Thymus (tissue), 11 donors: Measurements from ENCODE around the gene TUT4. TPM values are rescaled to one million over a fixed set of nuclear protein-coding genes. Genes with fewer than 3 reads are reported as not detected.

Experiments used
- DNase-seq, 9 donors: peaks; one replicate each; pipeline ENCODE4 v3.0.0-alpha.2; 2013; ENCODE audit warnings: low spot score in 9 of 9, low read depth in 6 of 9, missing footprints in 1 of 9
- H3K27ac ChIP-seq, 2 donors: one replicate each; pipeline ENCODE4 v1.5.1; 2013; ENCODE audit warnings: control low read depth in 1 of 2, low read depth in 1 of 2, low read length in 1 of 2, mild to moderate bottlenecking in 1 of 2, moderate library complexity in 1 of 2
- H3K27me3 ChIP-seq, 2 donors: one replicate each; pipeline ENCODE4 v1.5.1; 2013; ENCODE audit warnings: low read length in 1 of 2; ENCODE audit not compliant: control insufficient read depth in 2 of 2, insufficient read depth in 1 of 2
- H3K36me3 ChIP-seq, 2 donors: one replicate each; pipeline ENCODE4 v1.5.1; 2013; ENCODE audit warnings: low read length in 1 of 2, mild to moderate bottlenecking in 1 of 2, moderate library complexity in 1 of 2; ENCODE audit not compliant: control insufficient read depth in 2 of 2, insufficient read depth in 2 of 2
- H3K4me1 ChIP-seq, 2 donors: one replicate each; pipeline ENCODE4 v1.5.1; 2013; ENCODE audit warnings: low read length in 2 of 2; ENCODE audit not compliant: control insufficient read depth in 2 of 2, insufficient read depth in 2 of 2
- H3K4me3 ChIP-seq, 2 donors: one replicate each; pipeline ENCODE4 v1.5.1; 2013; ENCODE audit warnings: low read length in 2 of 2, control low read depth in 1 of 2, mild to moderate bottlenecking in 1 of 2
- H3K9me3 ChIP-seq, 2 donors: one replicate each; pipeline ENCODE4 v1.5.1; 2013; ENCODE audit warnings: low read length in 1 of 2, mild to moderate bottlenecking in 1 of 2; ENCODE audit not compliant: control insufficient read depth in 2 of 2, insufficient read depth in 1 of 2
- WGBS: extraction: QIAGEN DNeasy Blood & Tissue Kit; methylation state at CpG from one replicate; pipeline ENCODE4 v1.1.7; 2013; 5-methylcytosine and 5-hydroxymethylcytosine counted together
- polyA plus RNA-seq: library from polyadenylated mRNA; stranded (reverse); fragments of 200-250 nt; gene quantifications from one replicate; pipeline ENCODE4 v1.2.3, GENCODE V29; 2013
- total RNA-seq: library from RNA; stranded (reverse); fragments of 120-200 nt; gene quantifications from one replicate; pipeline ENCODE4 v1.2.4, GENCODE V29; 2013
- donor health status: healthy.

The TUT4 gene
- total and polyA plus RNA-seq, 2 donors: 40.2 to 91.7 TPM

DNA sequence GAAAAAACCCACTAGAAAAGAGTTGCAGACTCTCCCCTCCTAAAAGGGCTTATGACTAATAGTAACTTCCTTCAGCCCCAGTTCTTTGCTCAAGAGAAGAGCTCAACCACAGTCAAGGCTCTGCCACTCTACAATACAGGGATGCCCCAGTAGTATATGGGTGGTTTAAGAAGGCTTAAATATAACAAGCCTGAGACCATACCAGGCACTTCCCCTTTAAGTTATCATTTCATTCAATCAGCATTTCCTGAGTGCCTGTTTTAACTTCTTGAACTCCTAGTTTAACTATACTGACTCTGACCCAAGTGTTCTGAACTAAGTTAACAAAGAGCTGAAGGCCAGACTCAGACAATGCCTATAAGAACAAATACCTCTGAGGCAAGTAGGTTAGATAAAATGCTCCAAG lies 128.7 kb downstream of the TUT4 start:
- H3K27ac ChIP-seq: peak overlapping the region; percentile 85 to 95
- H3K27me3 ChIP-seq: no peaks in the 10 kb centered on the region
- peaks cover 0 to 28% of the 10 kb centered on the region in 2 donors for H3K36me3 ChIP-seq
- peak overlapping the region; percentile 15 to 33 for H3K4me3 ChIP-seq
- peak in 7 of 9 donors; percentile 32 to 77 (median 52) for DNase-seq
- H3K4me1 ChIP-seq: peaks cover 12 to 22% of the 10 kb centered on the region in 2 donors
- H3K9me3 ChIP-seq: no peaks in the 10 kb centered on the region

DNA sequence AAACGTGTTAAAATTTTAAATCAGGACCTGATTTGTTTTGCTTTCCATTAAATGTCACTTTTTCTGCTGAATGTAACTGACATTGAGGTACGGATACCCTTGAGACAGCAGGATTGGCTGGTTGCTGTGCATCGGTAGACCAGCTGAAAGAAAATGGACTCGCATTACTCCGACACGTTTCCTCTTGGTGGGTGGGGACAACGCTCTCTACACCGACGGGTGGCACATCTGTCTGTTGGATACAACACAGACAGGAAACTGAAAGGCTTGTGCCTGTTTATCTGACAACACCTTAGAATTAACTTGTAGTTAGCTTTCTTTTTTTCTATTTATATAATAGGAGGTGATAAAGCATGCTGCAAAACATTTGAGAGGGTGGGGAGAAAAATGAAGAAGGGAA lies 129.1 kb downstream of the TUT4 start:
- 9% methylated on average over 9 of the region's 9 CpGs for WGBS
- Histone ChIP-seq H3K4me3 (peak overlapping the region; percentile 15 to 33), H3K4me1 (peaks cover 14 to 23% of the 10 kb centered on the region in 2 donors), H3K27me3 (no peaks in the 10 kb centered on the region), H3K36me3 (peaks cover 0 to 27% of the 10 kb centered on the region in 2 donors), H3K9me3 (no peaks in the 10 kb centered on the region), H3K27ac (peak overlapping the region; percentile 85 to 95)
- peak; percentile 46 to 92 (median 79) for DNase-seq

GRCh38 chr1:52423055-52423454 lies 129.8 kb downstream of the TUT4 start:
- no peak overlapping the region for H3K4me3 ChIP-seq
- H3K36me3 ChIP-seq: peaks cover 0 to 35% of the 10 kb centered on the region in 2 donors
- WGBS: over 99% methylated on average over 2 of the region's 2 CpGs
- peak overlapping the region in 1 of 2 donors; percentile 95 for H3K27ac ChIP-seq
- no peaks in the 10 kb centered on the region for H3K27me3 ChIP-seq
- no peaks in the 10 kb centered on the region for H3K9me3 ChIP-seq
- H3K4me1 ChIP-seq: peaks cover 14 to 23% of the 10 kb centered on the region in 2 donors
- DNase-seq: no peak

DNA sequence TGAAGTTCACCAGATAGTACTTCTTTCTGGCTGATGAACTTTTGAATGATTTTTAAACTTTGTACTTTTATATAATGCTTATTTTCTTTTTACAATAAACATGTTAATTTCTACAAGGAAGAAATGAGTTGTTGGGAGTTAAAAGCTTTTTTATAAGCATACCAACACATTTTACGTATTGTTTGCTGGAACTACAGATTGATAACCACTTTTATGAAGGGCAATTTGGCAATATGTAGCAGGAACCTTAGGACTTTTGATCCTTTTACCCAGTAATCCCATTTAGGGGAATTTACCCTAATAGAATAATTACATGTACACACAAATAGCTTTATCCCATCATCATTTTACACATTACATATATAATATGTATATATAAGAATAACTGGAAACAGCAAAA lies 132.2 kb downstream of the TUT4 start:
- Histone ChIP-seq H3K4me1 (peaks cover 11 to 20% of the 10 kb centered on the region in 2 donors), H3K9me3 (no peaks in the 10 kb centered on the region), H3K27ac (no peak overlapping the region), H3K36me3 (peaks cover 13 to 51% of the 10 kb centered on the region in 2 donors), H3K4me3 (no peak overlapping the region), H3K27me3 (no peaks in the 10 kb centered on the region)
- 99% methylated on average over 1 of the region's 1 CpG for WGBS
- no peak for DNase-seq

- Histone ChIP-seq H3K27ac (no peak overlapping the region), H3K9me3 (no peaks in the 10 kb centered on the region), H3K27me3 (no peaks in the 10 kb centered on the region), H3K4me3 (no peak overlapping the region), H3K4me1 (peaks cover 2% of the 10 kb centered on the region in 2 donors), H3K36me3 (peaks cover 45 to 74% of the 10 kb centered on the region in 2 donors)
- WGBS: 98% methylated on average over 2 of the region's 2 CpGs
- DNase-seq: no peak
These were observed 136.1 kb downstream of the TUT4 start for GRCh38 chr1:52416811-52417210.

- Histone ChIP-seq H3K27me3 (no peaks in the 10 kb centered on the region), H3K36me3 (peaks cover 54 to 82% of the 10 kb centered on the region in 2 donors), H3K4me1 (peaks cover 2% of the 10 kb centered on the region in 2 donors), H3K27ac (no peak overlapping the region), H3K9me3 (no peaks in the 10 kb centered on the region), H3K4me3 (no peak overlapping the region)
- DNase-seq: no peak
These were observed 137.9 kb downstream of the TUT4 start for GRCh38 chr1:52414942-52415341.

GRCh38 chr1:52413410-52413989 lies 139.4 kb downstream of the TUT4 start:
- Histone ChIP-seq H3K4me3 (no peak overlapping the region), H3K4me1 (no peaks in the 10 kb centered on the region), H3K27ac (no peak overlapping the region), H3K36me3 (peaks cover 66 to 92% of the 10 kb centered on the region in 2 donors), H3K9me3 (no peaks in the 10 kb centered on the region), H3K27me3 (no peaks in the 10 kb centered on the region)
- DNase-seq: no peak
- WGBS: 99% methylated on average over 10 of the region's 10 CpGs

GRCh38 chr1:52404975-52405338 lies 147.9 kb downstream of the TUT4 start:
- H3K27me3 ChIP-seq: no peaks in the 10 kb centered on the region
- WGBS: 3% methylated on average over 8 of the region's 8 CpGs
- DNase-seq: no peak
- peak overlapping the region; percentile 75 to 81 for H3K4me3 ChIP-seq
- H3K27ac ChIP-seq: peak overlapping the region; percentile 96
- no peaks in the 10 kb centered on the region for H3K9me3 ChIP-seq
- H3K4me1 ChIP-seq: peaks cover 9 to 17% of the 10 kb centered on the region in 2 donors
- peaks cover 20 to 53% of the 10 kb centered on the region in 2 donors for H3K36me3 ChIP-seq

DNA sequence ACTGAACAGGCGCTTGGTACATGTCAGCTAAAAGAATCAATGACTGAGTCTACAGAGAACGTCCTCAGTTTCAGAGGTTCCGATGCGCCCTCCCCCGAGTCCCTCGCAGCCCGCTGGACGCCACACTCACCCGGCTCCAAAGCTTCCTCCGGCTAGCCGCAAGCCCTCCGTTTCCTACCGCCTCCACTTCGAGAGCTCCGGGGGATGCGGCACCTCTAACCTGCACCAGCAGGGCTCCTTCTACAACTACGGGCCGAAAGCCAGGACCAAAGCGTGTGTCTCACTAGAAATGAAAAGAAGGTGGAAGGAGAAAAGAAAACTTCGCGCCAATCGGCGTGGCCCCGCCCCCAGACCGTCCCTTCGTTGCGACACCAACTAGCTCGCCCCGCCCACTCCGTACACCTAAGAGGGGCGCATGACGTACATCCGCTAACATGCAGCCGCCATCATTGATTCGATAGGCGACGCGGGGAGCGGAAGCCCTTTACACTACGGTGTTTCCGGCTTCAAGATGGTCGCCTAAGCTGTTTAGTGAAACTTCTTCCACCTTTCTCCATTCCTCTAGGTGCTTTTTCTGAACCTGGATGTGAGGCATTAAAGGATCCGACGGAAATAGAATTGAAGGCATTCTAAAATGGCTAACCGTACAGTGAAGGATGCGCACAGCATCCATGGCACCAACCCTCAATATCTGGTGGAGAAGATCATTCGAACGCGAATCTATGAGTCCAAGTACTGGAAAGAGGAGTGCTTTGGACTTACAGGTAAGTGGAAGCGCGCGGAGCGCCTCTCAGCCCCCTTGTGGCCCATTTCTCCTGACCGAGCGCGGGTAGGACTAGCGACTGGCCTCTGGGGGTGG lies 148.5 kb downstream of the TUT4 start, which contains the start of the genes ORC1 and PRPF38A:
ORC1 (minus strand) TSS at position 308 of the 859 bp plus-strand sequence. CDS start 2,200 bp downstream, outside the sequence.
PRPF38A (plus strand) TSS at position 487 of the 859 bp plus-strand sequence; CDS start at position 635, 148 bp downstream.
- Histone ChIP-seq H3K27me3 (no peaks in the 10 kb centered on the region), H3K4me1 (peaks cover 9 to 17% of the 10 kb centered on the region in 2 donors), H3K36me3 (peaks cover 16 to 52% of the 10 kb centered on the region in 2 donors), H3K9me3 (no peaks in the 10 kb centered on the region), H3K4me3 (peak within 1 kb of the TSS; percentile 75 to 81), H3K27ac (peak within 1 kb of the TSS; percentile 96)
- DNase-seq: peak; percentile 91 to 99 (median 97)
- under 1% methylated on average over 57 of the region's 57 CpGs for WGBS
